GM12878 (cell line): ENCODE measurements around the gene SPTY2D1. TPM values are rescaled to one million over a fixed set of nuclear protein-coding genes. Genes with fewer than 3 reads are reported as not detected.

ENCODE experiments used
- ATF7 ChIP-seq: fragments of 450-650 bp; IDR thresholded peaks from 2 replicates; pipeline ENCODE4 v1.6.1; 2016; ENCODE audit warnings: low read depth, mild to moderate bottlenecking
- CEBPB ChIP-seq, 2 experiments: fragments of 150-350 bp in 1 of 2; IDR thresholded peaks; 2 replicates each; pipeline ENCODE4 v1.6.1; 2012 to 2014; ENCODE audit warnings: low read depth in 2 of 2, low read length in 2 of 2, borderline replicate concordance in 1 of 2, inconsistent platforms in 1 of 2
- ESRRA ChIP-seq: IDR thresholded peaks from 2 replicates; pipeline ENCODE4 v1.6.1; 2012; ENCODE audit warnings: mild to moderate bottlenecking, low read length, improper control_type of control experiment
- SMAD5 ChIP-seq: IDR thresholded peaks from 2 replicates; pipeline ENCODE4 v1.6.1; 2016; ENCODE audit warnings: antibody characterized with exemption, low read depth
- YY1 ChIP-seq: IDR thresholded peaks from 2 replicates; pipeline ENCODE4 v1.6.1; 2011; ENCODE audit warnings: low read depth, mild to moderate bottlenecking, low read length
- polyA plus RNA-seq, 11 experiments: library from polyadenylated mRNA; depleted of rRNA in 4 of 11; unstranded in 6 of 11; stranded (reverse) in 5 of 11; fragments of >200 nt; fragmentation: Nextera tagmentation in 4 of 11; fragmentation: Illumina TruSeq in 1 of 11; extraction: Ambion mirVana in 4 of 11; extraction: Trizol in 1 of 11; gene quantifications; 1 replicate in 1 of 11; 2 replicates in 10 of 11; pipeline versions ENCODE4 v1.2.1 to v1.2.3, GENCODE V29; 2011 to 2016; ENCODE audit warnings: inconsistent platforms in 2 of 11, missing spikeins in 2 of 11, low read depth in 1 of 11
- total RNA-seq, 4 experiments: library from RNA; depleted of rRNA in 3 of 4; stranded (reverse); fragments of >200 nt in 3 of 4; fragmentation: Illumina TruSeq in 1 of 4; extraction: Trizol in 1 of 4; gene quantifications; 2 replicates each; pipeline versions ENCODE4 v1.2.1 to v1.2.3, GENCODE V29; 2013 to 2021
- TF ChIP-seq, protein P1 (sequence below): fragments of 450-650 bp; formaldehyde crosslinking; IDR thresholded peaks from 2 replicates; pipeline ENCODE4 v1.4.0; 2020; ENCODE audit warnings: mild to moderate bottlenecking, moderate library complexity
- TF ChIP-seq, protein P2 (sequence below): IDR thresholded peaks from 2 replicates; pipeline ENCODE4 v1.6.1; 2011; ENCODE audit warnings: borderline replicate concordance, low read depth, mild to moderate bottlenecking, moderate library complexity, low read length; ENCODE audit not compliant: insufficient read depth, poor library complexity, severe bottlenecking

SPTY2D1 gene
- total and polyA plus RNA-seq, 10 of the 15 experiments (the other 5 are each of a cell fraction or from before 2014, with no cell fraction given), result 4.6 to 31.1 (median 15.5) TPM

DNA sequence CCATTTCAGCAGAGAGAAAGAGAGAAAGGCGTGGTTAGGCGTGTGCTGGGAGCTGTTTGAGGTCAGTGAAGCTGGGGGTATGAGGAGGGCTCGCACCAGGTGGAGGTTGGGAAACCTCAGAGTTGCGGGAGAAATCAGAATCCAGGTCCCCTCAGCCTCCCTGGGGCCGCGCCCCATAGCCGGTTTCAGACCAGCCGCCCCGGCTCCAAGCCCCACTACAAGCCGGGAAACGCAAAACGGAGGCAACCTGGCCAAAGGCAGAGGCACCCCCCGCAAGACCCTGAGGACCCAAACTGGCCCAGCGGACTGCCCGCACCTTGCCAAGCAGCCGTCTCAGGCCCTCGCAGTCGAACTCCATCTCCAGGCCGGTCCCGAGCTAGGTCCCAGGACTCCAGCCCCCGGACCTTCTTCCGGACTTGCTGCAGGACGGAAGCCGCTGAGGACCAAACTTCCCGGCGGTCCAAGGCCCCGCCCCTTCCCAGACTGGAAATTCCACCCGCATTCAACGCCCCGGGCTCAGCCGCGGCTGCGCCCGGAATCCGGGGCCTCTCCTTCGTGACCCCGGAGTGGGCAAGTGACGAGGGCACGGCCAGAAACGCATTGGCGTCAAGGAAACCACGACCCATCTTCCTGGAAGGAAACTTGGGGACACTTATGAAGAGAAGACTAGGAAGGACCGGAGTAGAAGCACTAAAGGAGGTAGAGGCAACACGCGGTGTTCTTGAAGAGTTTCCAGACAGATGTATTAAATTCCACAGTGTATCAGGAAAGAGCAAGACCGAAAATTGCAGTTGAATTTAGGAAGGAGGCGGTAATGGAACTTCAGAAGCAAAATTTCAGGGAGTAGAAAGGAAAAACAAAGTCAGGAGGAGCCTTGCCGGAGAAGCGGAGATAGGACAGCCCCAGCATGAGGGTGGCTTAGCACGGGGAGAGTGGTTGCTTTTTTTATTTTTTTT, 45.6 kb downstream of the SPTY2D1 start, which contains the start of gene UEVLD (continued):
- TF ChIP-seq, protein P1, sequence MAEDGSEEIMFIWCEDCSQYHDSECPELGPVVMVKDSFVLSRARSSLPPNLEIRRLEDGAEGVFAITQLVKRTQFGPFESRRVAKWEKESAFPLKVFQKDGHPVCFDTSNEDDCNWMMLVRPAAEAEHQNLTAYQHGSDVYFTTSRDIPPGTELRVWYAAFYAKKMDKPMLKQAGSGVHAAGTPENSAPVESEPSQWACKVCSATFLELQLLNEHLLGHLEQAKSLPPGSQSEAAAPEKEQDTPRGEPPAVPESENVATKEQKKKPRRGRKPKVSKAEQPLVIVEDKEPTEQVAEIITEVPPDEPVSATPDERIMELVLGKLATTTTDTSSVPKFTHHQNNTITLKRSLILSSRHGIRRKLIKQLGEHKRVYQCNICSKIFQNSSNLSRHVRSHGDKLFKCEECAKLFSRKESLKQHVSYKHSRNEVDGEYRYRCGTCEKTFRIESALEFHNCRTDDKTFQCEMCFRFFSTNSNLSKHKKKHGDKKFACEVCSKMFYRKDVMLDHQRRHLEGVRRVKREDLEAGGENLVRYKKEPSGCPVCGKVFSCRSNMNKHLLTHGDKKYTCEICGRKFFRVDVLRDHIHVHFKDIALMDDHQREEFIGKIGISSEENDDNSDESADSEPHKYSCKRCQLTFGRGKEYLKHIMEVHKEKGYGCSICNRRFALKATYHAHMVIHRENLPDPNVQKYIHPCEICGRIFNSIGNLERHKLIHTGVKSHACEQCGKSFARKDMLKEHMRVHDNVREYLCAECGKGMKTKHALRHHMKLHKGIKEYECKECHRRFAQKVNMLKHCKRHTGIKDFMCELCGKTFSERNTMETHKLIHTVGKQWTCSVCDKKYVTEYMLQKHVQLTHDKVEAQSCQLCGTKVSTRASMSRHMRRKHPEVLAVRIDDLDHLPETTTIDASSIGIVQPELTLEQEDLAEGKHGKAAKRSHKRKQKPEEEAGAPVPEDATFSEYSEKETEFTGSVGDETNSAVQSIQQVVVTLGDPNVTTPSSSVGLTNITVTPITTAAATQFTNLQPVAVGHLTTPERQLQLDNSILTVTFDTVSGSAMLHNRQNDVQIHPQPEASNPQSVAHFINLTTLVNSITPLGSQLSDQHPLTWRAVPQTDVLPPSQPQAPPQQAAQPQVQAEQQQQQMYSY, result no peak
- TF ChIP-seq YY1 (0 out of 2 replicates have a peak, but pooled peaks have one; percentile 34), ESRRA (no peak), ATF7 (no peak), CEBPB (IDR thresholded peaks at IDR 0.05; ENCODE audit: borderline replicate concordance in 1 of 2, low read depth in 2 of 2, low read length in 2 of 2) (no peak), SMAD5 (peak; percentile 34; the same call in 1 of the 2 replicates)
- TF ChIP-seq, protein P2, sequence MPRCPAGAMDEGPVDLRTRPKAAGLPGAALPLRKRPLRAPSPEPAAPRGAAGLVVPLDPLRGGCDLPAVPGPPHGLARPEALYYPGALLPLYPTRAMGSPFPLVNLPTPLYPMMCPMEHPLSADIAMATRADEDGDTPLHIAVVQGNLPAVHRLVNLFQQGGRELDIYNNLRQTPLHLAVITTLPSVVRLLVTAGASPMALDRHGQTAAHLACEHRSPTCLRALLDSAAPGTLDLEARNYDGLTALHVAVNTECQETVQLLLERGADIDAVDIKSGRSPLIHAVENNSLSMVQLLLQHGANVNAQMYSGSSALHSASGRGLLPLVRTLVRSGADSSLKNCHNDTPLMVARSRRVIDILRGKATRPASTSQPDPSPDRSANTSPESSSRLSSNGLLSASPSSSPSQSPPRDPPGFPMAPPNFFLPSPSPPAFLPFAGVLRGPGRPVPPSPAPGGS, result no peak
- TF ChIP-seq, all 136 proteins: peak for 40
